ENCODE data around the gene TMEM45B. TPM values are rescaled to one million over a fixed set of nuclear protein-coding genes. Genes with fewer than 3 reads are reported as not detected.
"Not testable (repeated sequence)": the region's sequence is repeated elsewhere in the genome, so short reads cannot be mapped to it uniquely, and the experiment has no call there.

Gene TMEM45B
- total RNA-seq, 6 donors from 2014 or later = 9.4 to 38.7 (median 13.9) TPM

DNA sequence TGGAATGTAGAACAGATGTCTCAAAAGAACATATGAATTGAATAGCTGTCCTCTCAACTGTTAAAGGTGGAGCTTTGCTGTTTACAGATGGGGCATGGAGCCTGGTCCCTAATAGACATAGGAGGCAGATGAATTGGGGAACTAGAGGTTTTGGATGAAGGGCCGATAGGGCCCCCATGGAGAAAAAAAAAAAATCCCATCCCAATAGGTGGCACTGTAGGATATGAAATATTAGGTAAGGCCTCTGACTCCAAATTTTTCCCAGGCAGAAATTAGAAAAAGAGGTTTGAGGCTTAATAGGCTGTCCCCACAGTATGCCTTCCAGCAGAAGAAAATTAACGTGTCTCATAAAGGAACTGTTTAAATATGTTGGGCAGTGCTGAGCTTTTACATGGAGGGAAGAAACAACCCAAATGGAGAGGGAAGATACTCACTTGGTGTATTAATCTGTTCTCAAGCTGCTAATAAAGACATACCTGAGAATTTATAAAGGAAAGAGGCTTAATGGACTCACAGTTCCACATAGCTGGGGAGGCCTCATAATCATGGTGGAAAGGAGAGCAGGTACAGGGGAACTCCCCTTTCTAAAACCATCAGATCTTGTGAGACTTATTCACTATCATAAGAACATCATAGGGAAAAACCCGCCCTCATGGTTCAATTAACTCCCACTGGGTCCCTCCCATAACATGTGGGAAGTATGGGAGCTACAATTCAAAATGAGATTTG lies 30.1 kb upstream of the TMEM45B start:
- Histone ChIP-seq H3K36me3 (no peaks in the 10 kb centered on the region), H3K9me3 (no peaks in the 10 kb centered on the region), H3K27ac (no peak overlapping the region), H3K27me3 (no peaks in the 10 kb centered on the region), H3K4me1 (no peaks in the 10 kb centered on the region), H3K4me3 (no peak overlapping the region)
- no peak for DNase-seq
- 58 to 60% methylated on average over 3 of the region's 3 CpGs for WGBS, 2 donors
- ATAC-seq (ENCODE audit: low FRiP score in 2 of 2) = no peak
- TF ChIP-seq POLR2A (IDR thresholded peaks at IDR 0.05) = no peak
- TF ChIP-seq, protein P1, sequence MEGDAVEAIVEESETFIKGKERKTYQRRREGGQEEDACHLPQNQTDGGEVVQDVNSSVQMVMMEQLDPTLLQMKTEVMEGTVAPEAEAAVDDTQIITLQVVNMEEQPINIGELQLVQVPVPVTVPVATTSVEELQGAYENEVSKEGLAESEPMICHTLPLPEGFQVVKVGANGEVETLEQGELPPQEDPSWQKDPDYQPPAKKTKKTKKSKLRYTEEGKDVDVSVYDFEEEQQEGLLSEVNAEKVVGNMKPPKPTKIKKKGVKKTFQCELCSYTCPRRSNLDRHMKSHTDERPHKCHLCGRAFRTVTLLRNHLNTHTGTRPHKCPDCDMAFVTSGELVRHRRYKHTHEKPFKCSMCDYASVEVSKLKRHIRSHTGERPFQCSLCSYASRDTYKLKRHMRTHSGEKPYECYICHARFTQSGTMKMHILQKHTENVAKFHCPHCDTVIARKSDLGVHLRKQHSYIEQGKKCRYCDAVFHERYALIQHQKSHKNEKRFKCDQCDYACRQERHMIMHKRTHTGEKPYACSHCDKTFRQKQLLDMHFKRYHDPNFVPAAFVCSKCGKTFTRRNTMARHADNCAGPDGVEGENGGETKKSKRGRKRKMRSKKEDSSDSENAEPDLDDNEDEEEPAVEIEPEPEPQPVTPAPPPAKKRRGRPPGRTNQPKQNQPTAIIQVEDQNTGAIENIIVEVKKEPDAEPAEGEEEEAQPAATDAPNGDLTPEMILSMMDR (IDR thresholded peaks at IDR 0.05) = peak in 2 of 6 experiments; percentile 10 to 27

DNA sequence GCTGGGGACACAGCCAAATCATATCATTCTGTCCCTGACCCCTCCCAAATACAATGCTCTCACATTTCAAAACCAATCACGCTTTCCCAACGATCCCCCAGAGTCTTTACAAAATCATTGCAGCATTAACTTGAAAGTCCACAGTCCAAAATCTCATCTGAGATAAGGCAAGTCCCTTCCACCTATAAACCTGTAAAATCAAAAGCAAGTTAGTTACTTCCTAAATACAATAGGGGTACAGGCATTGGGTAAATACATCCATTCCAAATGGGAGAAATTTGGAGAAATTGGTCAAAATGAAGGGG lies 29.6 kb upstream of the TMEM45B start:
- 75 to 85% methylated on average over 2 of the region's 2 CpGs for WGBS, 2 donors
- not testable (repeated sequence) for ATAC-seq (ENCODE audit: low FRiP score in 2 of 2); H3K9me3 ChIP-seq; H3K4me1 ChIP-seq; H3K36me3 ChIP-seq; H3K4me3 ChIP-seq; H3K27me3 ChIP-seq; DNase-seq; H3K27ac ChIP-seq

DNA sequence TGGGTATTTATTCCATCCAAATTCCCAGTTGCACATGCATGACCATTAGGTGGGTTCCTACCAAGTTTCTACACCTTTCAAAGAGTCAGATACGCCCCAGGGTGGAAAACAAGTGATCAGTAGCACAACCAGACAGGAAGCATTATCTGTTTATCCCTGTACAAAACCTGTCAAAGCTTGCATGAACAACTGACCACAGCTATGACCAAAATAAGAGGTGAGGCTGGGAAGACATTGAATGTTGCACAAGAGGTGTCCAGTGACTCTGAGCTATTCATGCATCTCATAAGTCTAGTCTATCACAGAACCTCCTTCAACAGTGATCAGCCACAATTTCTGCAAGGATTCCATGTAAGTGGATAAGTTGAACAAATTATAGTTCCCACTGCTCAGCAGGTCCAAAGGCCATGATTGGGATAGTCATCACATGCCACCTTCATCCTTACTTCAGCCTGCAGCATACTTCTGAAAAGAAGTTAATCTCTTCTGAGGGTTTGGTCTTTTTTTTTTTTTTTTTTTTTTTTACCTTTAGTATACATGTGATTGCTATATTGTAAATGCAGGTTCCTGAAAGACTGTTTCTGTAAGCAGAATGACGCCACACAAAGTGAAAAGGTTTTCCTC lies 28.0 kb upstream of the TMEM45B start:
- no peak for ATAC-seq (ENCODE audit: low FRiP score in 2 of 2)
- H3K36me3 ChIP-seq = no peaks in the 10 kb centered on the region
- no peaks in the 10 kb centered on the region for H3K27me3 ChIP-seq
- H3K4me1 ChIP-seq = no peaks in the 10 kb centered on the region
- TF ChIP-seq POLR2A (IDR thresholded peaks at IDR 0.05) (no peak), EP300 (IDR thresholded peaks at IDR 0.05) (no peak), POLR2AphosphoS5 (IDR thresholded peaks at IDR 0.05) (no peak)
- TF ChIP-seq, protein P1 (IDR thresholded peaks at IDR 0.05) = no peak
- H3K4me3 ChIP-seq = no peak overlapping the region
- no peaks in the 10 kb centered on the region for H3K9me3 ChIP-seq
- WGBS, 2 donors = 73 to 85% methylated on average over 2 of the region's 2 CpGs
- H3K27ac ChIP-seq = no peak overlapping the region
- no peak for DNase-seq

DNA sequence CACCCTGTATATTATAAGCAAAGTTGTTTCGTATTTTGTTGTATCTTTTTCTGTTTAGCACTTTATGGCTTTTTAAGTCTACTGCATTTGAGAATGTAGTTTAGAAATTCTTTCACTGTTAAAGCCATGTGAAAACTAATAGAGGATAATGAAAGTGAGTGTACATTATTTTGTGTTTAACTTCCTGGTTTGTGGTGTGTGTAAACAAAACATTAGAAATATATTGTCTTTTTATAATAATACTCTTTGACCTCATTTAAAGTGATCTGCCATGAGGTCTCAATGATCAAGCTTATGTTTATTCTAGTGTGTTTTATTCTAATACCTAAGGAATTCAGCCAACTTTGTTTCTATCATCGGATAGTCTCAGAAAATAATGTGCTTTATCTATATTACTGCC lies 27.4 kb upstream of the TMEM45B start:
- Histone ChIP-seq H3K36me3 (no peaks in the 10 kb centered on the region), H3K4me1 (no peaks in the 10 kb centered on the region), H3K9me3 (no peaks in the 10 kb centered on the region), H3K4me3 (no peak overlapping the region), H3K27ac (no peak overlapping the region), H3K27me3 (no peaks in the 10 kb centered on the region)
- 62 to 82% methylated on average over 2 of the region's 2 CpGs for WGBS, 2 donors
- TF ChIP-seq POLR2AphosphoS5 (IDR thresholded peaks at IDR 0.05) = no peak
- TF ChIP-seq, protein P1 (IDR thresholded peaks at IDR 0.05) = no peak
- no peak for TF ChIP-seq POLR2A (IDR thresholded peaks at IDR 0.05)
- no peak for TF ChIP-seq EP300 (IDR thresholded peaks at IDR 0.05)
- ATAC-seq (ENCODE audit: low FRiP score in 2 of 2) (no peak), DNase-seq (no peak)

DNA sequence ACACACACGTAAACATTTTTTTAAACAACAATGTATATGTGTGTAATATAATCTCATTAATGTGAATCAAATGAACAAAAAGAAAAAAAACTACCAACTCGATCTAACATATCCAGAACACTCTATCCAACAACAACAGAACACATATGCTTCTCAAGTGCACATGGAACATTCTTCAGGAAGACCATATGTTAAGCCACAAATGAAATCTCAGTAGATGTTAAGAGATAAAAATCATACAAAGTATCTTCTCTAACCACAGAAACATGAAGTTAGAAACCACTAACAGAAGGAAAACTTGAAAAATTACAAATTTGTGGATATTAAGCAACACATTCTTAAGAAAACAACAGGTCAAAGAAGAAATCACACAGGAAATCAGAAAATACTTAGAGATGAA lies 25.5 kb upstream of the TMEM45B start:
- DNase-seq (no peak), ATAC-seq (ENCODE audit: low FRiP score in 2 of 2) (no peak)
- no peaks in the 10 kb centered on the region for H3K27me3 ChIP-seq
- H3K9me3 ChIP-seq = peaks cover 0 to 3% (median 0%) of the 10 kb centered on the region in 4 donors
- H3K4me3 ChIP-seq = no peak overlapping the region
- H3K27ac ChIP-seq = no peak overlapping the region
- 54 to 73% methylated on average over 2 of the region's 2 CpGs for WGBS, 2 donors
- no peaks in the 10 kb centered on the region for H3K36me3 ChIP-seq
- no peaks in the 10 kb centered on the region for H3K4me1 ChIP-seq
- no peak for TF ChIP-seq EP300 (IDR thresholded peaks at IDR 0.05)
- TF ChIP-seq, protein P1 (IDR thresholded peaks at IDR 0.05) = no peak
- no peak for TF ChIP-seq POLR2A (IDR thresholded peaks at IDR 0.05)
- no peak for TF ChIP-seq POLR2AphosphoS5 (IDR thresholded peaks at IDR 0.05)

Data from upper lobe of left lung (tissue), 6 donors.